ENCODE measurements around the gene TMCC3. TPM values are rescaled to one million over a fixed set of nuclear protein-coding genes. Genes with fewer than 3 reads are reported as not detected.

Gene TMCC3
- polyA plus RNA-seq, 1 donor from 2014 or later: 1.9 TPM

GRCh38 chr12:94663071-94663470 lies 12.7 kb upstream of the TMCC3 start:
- H3K9me2 ChIP-seq (ENCODE audit: insufficient read depth, low read length): no peaks in the 10 kb centered on the region
- no peak overlapping the region for H3K27ac ChIP-seq (ENCODE audit: low read length)
- no peaks in the 10 kb centered on the region for H3K36me3 ChIP-seq (ENCODE audit: insufficient read depth, low read length)
- no peaks in the 10 kb centered on the region for H4K20me1 ChIP-seq (ENCODE audit: insufficient read depth)
- H3K4me3 ChIP-seq (ENCODE audit: low read length): no peak overlapping the region
- H3F3A ChIP-seq (ENCODE audit: insufficient read depth, low read length, poor library complexity, severe bottlenecking): no peaks in the 10 kb centered on the region
- H2AFZ ChIP-seq (ENCODE audit: low read depth, low read length): no peak overlapping the region
- no peaks in the 10 kb centered on the region for H3K27me3 ChIP-seq (ENCODE audit: insufficient read depth, low read depth, low read length)
- H3K79me2 ChIP-seq (replicated peaks; ENCODE audit: insufficient read depth, low read length): no peaks in the 10 kb centered on the region
- H3K9me3 ChIP-seq (ENCODE audit: low read length): no peaks in the 10 kb centered on the region
- H3K4me2 ChIP-seq (ENCODE audit: low read length): no peak overlapping the region
- no peak for TF ChIP-seq MXI1 (conservative IDR thresholded peaks at IDR 0.05; ENCODE audit: poor library complexity, severe bottlenecking)
- TF ChIP-seq POLR2AphosphoS5 (IDR thresholded peaks at IDR 0.05): no peak
- TF ChIP-seq SMC3 (conservative IDR thresholded peaks at IDR 0.05; ENCODE audit: poor library complexity): no peak
- no peak for TF ChIP-seq REST (IDR thresholded peaks at IDR 0.05; ENCODE audit: borderline replicate concordance)
- TF ChIP-seq EP300 (conservative IDR thresholded peaks at IDR 0.05; ENCODE audit: poor library complexity, severe bottlenecking): no peak
- TF ChIP-seq EZH2 (IDR thresholded peaks at IDR 0.05; ENCODE audit: borderline replicate concordance, insufficient read depth, low read length, poor library complexity, severe bottlenecking): no peak
- TF ChIP-seq RAD21 (conservative IDR thresholded peaks at IDR 0.05): no peak
- TF ChIP-seq CTCF (IDR thresholded peaks at IDR 0.05; ENCODE audit: poor library complexity, severe bottlenecking): no peak
- no peak overlapping the region for H3K9ac ChIP-seq (ENCODE audit: low read length)

DNA sequence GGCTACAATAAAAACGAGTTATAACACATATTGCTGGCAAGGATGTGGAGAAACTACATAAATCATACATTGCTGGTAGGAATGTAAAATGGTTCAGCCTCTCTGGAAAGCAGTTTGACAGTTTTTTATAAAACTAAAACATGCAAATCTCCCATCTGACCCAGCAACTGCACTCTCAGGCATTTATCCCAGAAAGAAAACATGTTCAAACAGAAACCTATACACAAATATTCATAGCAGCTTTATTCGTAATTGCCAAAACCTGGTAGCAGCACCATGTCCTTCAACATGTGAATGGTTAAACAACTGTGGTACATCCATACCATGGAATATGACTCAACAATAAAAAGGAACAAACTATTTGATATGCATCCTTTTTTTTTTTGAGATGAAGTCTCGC lies 10.1 kb upstream of the TMCC3 start:
- no peaks in the 10 kb centered on the region for H3K36me3 ChIP-seq (ENCODE audit: insufficient read depth, low read length)
- TF ChIP-seq EZH2 (IDR thresholded peaks at IDR 0.05; ENCODE audit: borderline replicate concordance, insufficient read depth, low read length, poor library complexity, severe bottlenecking) (no peak), REST (IDR thresholded peaks at IDR 0.05; ENCODE audit: borderline replicate concordance) (no peak), CTCF (IDR thresholded peaks at IDR 0.05; ENCODE audit: poor library complexity, severe bottlenecking) (no peak), RAD21 (conservative IDR thresholded peaks at IDR 0.05) (no peak), SMC3 (conservative IDR thresholded peaks at IDR 0.05; ENCODE audit: poor library complexity) (no peak)
- H3K27me3 ChIP-seq (ENCODE audit: insufficient read depth, low read depth, low read length): no peaks in the 10 kb centered on the region
- no peaks in the 10 kb centered on the region for H3F3A ChIP-seq (ENCODE audit: insufficient read depth, low read length, poor library complexity, severe bottlenecking)
- H3K9me2 ChIP-seq (ENCODE audit: insufficient read depth, low read length): no peaks in the 10 kb centered on the region
- H3K9me3 ChIP-seq (ENCODE audit: low read length): no peaks in the 10 kb centered on the region
- H3K27ac ChIP-seq (ENCODE audit: low read length): no peak overlapping the region
- no peak overlapping the region for H3K4me3 ChIP-seq (ENCODE audit: low read length)
- H3K4me2 ChIP-seq (ENCODE audit: low read length): no peak overlapping the region
- no peak overlapping the region for H3K9ac ChIP-seq (ENCODE audit: low read length)
- H3K79me2 ChIP-seq (replicated peaks; ENCODE audit: insufficient read depth, low read length): no peaks in the 10 kb centered on the region
- H4K20me1 ChIP-seq (ENCODE audit: insufficient read depth): no peaks in the 10 kb centered on the region
- H2AFZ ChIP-seq (ENCODE audit: low read depth, low read length): no peak overlapping the region

Data from neural cell (in vitro differentiated cells).